ENCODE measurements around the gene VPS18.

VPS18 gene

DNA sequence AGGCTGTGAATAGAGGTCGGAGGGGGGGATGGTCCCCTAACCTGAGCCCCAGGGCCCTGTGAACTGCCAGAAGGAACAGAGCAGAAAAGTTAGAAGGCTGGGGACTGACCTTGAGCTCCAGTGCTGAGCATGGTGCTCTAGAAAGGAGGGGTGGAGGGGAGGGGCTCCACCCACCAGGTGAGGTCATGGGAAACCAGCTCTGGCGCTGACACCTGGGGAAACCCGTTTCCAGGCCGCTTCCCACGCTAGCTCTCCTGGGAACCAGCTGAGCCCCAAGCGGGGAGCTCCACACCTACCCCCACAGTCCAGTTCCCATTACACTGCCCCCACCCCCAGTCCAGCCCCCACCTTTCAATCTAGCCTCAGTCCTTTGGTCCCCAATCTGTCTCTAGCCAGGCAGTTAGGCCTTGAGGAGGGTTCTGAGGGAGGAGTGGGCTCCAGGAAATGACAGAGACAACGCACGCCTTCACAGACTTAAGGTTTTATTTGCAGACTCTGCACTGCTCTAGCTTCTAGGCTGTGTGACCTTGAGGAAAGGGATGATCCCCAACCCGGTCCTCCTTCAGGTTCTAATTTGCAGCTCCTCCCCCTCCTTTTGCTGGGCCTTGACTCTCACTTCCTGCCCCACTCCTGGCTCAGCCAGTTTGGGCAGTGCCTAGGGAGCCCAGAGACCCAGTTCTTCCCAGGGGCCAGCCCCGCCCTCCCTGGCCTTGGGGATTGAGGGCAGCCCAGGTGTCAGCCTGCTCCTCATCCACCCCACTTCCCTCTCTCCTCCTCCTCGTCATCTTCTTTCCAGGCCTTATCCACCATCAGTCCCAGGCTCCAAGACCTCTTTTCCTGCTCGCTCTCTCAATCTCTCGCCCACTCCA, 22.3 kb upstream of the VPS18 start:
- no peak for TF ChIP-seq CTCF (IDR thresholded peaks at IDR 0.05; ENCODE audit: extremely low read depth, missing control alignments)

GRCh38 chr15:40872791-40873693, 21.2 kb upstream of the VPS18 start:
- no peak for TF ChIP-seq CTCF (IDR thresholded peaks at IDR 0.05; ENCODE audit: extremely low read depth, missing control alignments)
- DNase-seq (ENCODE audit: low spot score), result no peak

More for the DNA sequence above, 22.3 kb upstream of the VPS18 start:
- peak; percentile 84 for DNase-seq (ENCODE audit: low spot score)

GRCh38 chr15:40873694-40874561, 20.3 kb upstream of the VPS18 start, which contains the start of gene RHOV:
Gene RHOV (minus strand): TSS chr15:40874234. CDS start chr15:40874139, 95 bp downstream.
- TF ChIP-seq CTCF (IDR thresholded peaks at IDR 0.05; ENCODE audit: extremely low read depth, missing control alignments), result peak; percentile 40
- DNase-seq (ENCODE audit: low spot score), result peak; percentile 84

- no peak for TF ChIP-seq CTCF (IDR thresholded peaks at IDR 0.05; ENCODE audit: extremely low read depth, missing control alignments)
- no peak for DNase-seq (ENCODE audit: low spot score)
Observed at GRCh38 chr15:40875991-40876730, 18.1 kb upstream of the VPS18 start.

- DNase-seq (ENCODE audit: low spot score), result no peak
- TF ChIP-seq CTCF (IDR thresholded peaks at IDR 0.05; ENCODE audit: extremely low read depth, missing control alignments), result no peak
Observed at GRCh38 chr15:40877694-40878093, 16.6 kb upstream of the VPS18 start.

GRCh38 chr15:40878785-40879184, 15.5 kb upstream of the VPS18 start:
- DNase-seq (ENCODE audit: low spot score), result peak; percentile 76
- TF ChIP-seq CTCF (IDR thresholded peaks at IDR 0.05; ENCODE audit: extremely low read depth, missing control alignments), result no peak

All from GM20000 (cell line).